Measurements from ENCODE around the gene SAP25. TPM values are rescaled to one million over a fixed set of nuclear protein-coding genes. Genes with fewer than 3 reads are reported as not detected.
A peak's percentile ranks its signal among the peaks of the same experiment; 100 is the strongest.
"Not testable (repeated sequence)": the region's sequence is repeated elsewhere in the genome, so short reads cannot be mapped to it uniquely, and the experiment has no call there.

The SAP25 gene
- total RNA-seq, 1 experiment from 2014 or later = 4.4 TPM

- H3K9me3 ChIP-seq (ENCODE audit: control insufficient read depth in 1 of 2, insufficient read depth in 1 of 2, low read depth in 1 of 2, low read length in 2 of 2); H3K9me2 ChIP-seq (ENCODE audit: insufficient read depth); CTCF ChIA-PET; DNase-seq (ENCODE audit: low read depth, low spot score); H4K20me1 ChIP-seq (ENCODE audit: insufficient read depth); RAD21 ChIA-PET (ENCODE audit: low non-redundant PET in 1 of 2, low total read pairs in 2 of 2, uncharacterized antibody in 2 of 2, unreplicated experiment in 2 of 2); H2AFZ ChIP-seq (ENCODE audit: low read depth, low read length, poor library complexity, severe bottlenecking); POLR2A ChIA-PET; H3K4me3 ChIP-seq (replicated peaks in 1 of 2; ENCODE audit: low read depth in 1 of 2, low read length in 2 of 2); H3K9ac ChIP-seq (ENCODE audit: low read length); intact Hi-C loops (cut with micrococcal nuclease); H3K4me2 ChIP-seq (ENCODE audit: low read length); BruUV-seq (replicated peaks); H3K36me3 ChIP-seq (ENCODE audit: control insufficient read depth in 1 of 2, insufficient read depth in 2 of 2, low read length in 2 of 2); H3K27ac ChIP-seq (ENCODE audit: low read depth, low read length); H3K27me3 ChIP-seq (ENCODE audit: insufficient read depth, low read length); ATAC-seq: not testable (repeated sequence)
- H3K4me1 ChIP-seq (ENCODE audit: control insufficient read depth in 1 of 2, insufficient read depth in 2 of 2, low read length in 2 of 2) = peaks cover 38 to 50% of the 10 kb centered on the region in 2 experiments
- peaks cover 16% of the 10 kb centered on the region; the same call in 1 of the 2 replicates for H3K79me2 ChIP-seq (ENCODE audit: insufficient read depth, low read length)
Measured at GRCh38 chr7:100541309-100541708, 32.4 kb downstream of the SAP25 start.

GRCh38 chr7:100540073-100540723, 33.5 kb downstream of the SAP25 start:
- H2AFZ ChIP-seq (ENCODE audit: low read depth, low read length, poor library complexity, severe bottlenecking) = no peak overlapping the region
- no peaks in the 10 kb centered on the region for H3K27me3 ChIP-seq (ENCODE audit: insufficient read depth, low read length)
- H3K4me3 ChIP-seq (replicated peaks in 1 of 2; ENCODE audit: low read depth in 1 of 2, low read length in 2 of 2) = peak overlapping the region; percentile 58 to 77
- intact Hi-C loops (cut with micrococcal nuclease) = no loop called here
- TF ChIP-seq CEBPB (IDR thresholded peaks at IDR 0.05; ENCODE audit: low read depth) = no peak
- no peak for TF ChIP-seq POLR2AphosphoS5 (IDR thresholded peaks at IDR 0.05; ENCODE audit: low read depth, low read length)
- TF ChIP-seq ZFX (IDR thresholded peaks at IDR 0.05) = no peak
- TF ChIP-seq SP1 (IDR thresholded peaks at IDR 0.05; ENCODE audit: low read depth) = no peak
- no peak for TF ChIP-seq CBX3 (IDR thresholded peaks at IDR 0.05; ENCODE audit: low read depth)
- TF ChIP-seq POLR2A (IDR thresholded peaks at IDR 0.05; ENCODE audit: borderline replicate concordance, extremely low read depth, insufficient read depth, insufficient read length) = no peak
- TF ChIP-seq TCF7L2 (IDR thresholded peaks at IDR 0.05; ENCODE audit: borderline replicate concordance, extremely low read depth, insufficient read depth, insufficient read length) = no peak
- TF ChIP-seq ZNF274 (IDR thresholded peaks at IDR 0.05; ENCODE audit: low read depth, low read length) = no peak
- no peak for TF ChIP-seq ELF1 (IDR thresholded peaks at IDR 0.05; ENCODE audit: borderline replicate concordance, low read depth)
- no peak for TF ChIP-seq EGR1 (IDR thresholded peaks at IDR 0.05; ENCODE audit: low read depth)
- TF ChIP-seq ATF3 (IDR thresholded peaks at IDR 0.05) = no peak
- TF ChIP-seq EZH2phosphoT487 (IDR thresholded peaks at IDR 0.05; ENCODE audit: borderline replicate concordance) = no peak
- no peak for TF ChIP-seq YY1 (IDR thresholded peaks at IDR 0.05; ENCODE audit: extremely low read depth, insufficient replicate concordance, low read depth, low read length)
- H3K36me3 ChIP-seq (ENCODE audit: control insufficient read depth in 1 of 2, insufficient read depth in 2 of 2, low read length in 2 of 2) = no peaks in the 10 kb centered on the region
- TSS peak; percentile 48 for BruUV-seq (replicated peaks)
- ChIA-PET CTCF (no interaction called here), POLR2A (no interaction called here), RAD21 (ENCODE audit: low non-redundant PET in 1 of 2, low total read pairs in 2 of 2, uncharacterized antibody in 2 of 2, unreplicated experiment in 2 of 2) (no interaction called here)
- peak overlapping the region; percentile 95 for H3K4me2 ChIP-seq (ENCODE audit: low read length)
- ATAC-seq = no peak
- DNase-seq (ENCODE audit: low read depth, low spot score) = no peak
- H4K20me1 ChIP-seq (ENCODE audit: insufficient read depth) = no peaks in the 10 kb centered on the region
- no peak overlapping the region for H3K27ac ChIP-seq (ENCODE audit: low read depth, low read length)
- no peaks in the 10 kb centered on the region for H3K9me3 ChIP-seq (ENCODE audit: control insufficient read depth in 1 of 2, insufficient read depth in 1 of 2, low read depth in 1 of 2, low read length in 2 of 2)
- peak overlapping the region; percentile 76 for H3K9ac ChIP-seq (ENCODE audit: low read length)
- H3K4me1 ChIP-seq (ENCODE audit: control insufficient read depth in 1 of 2, insufficient read depth in 2 of 2, low read length in 2 of 2) = peaks cover 29 to 39% of the 10 kb centered on the region in 2 experiments
- H3K9me2 ChIP-seq (ENCODE audit: insufficient read depth) = no peaks in the 10 kb centered on the region
- H3K79me2 ChIP-seq (ENCODE audit: insufficient read depth, low read length) = peaks cover 16% of the 10 kb centered on the region; the same call in 1 of the 2 replicates

All from HCT116 (cell line).